ENCODE data around the gene RPA3.
"Not testable (repeated sequence)": the region's sequence is repeated elsewhere in the genome, so short reads cannot be mapped to it uniquely, and the experiment has no call there.

RPA3 gene

DNA sequence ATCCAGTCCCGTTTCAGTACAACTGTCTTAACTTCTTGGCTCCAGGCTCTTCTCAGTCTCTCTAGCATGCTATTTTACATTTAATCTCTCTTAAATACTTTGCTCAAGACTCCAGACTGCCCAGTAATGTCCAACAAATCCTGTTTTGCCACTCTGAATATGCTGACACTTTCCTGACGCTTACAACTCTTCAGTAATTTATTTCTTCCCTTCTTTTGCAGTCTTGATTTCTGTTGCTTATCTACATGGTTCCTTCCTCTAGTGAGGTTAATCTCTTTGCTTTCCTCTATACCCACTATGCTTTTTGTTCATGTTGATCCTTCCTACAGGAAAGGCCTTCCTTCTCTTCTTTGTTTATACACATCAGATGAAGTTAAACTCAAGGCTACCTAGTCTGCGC, 54.1 kb downstream of the RPA3 start:
- Histone ChIP-seq H3K27me3 (ENCODE audit: low read depth, low read length) (no peaks in the 10 kb centered on the region), H3K9me3 (ENCODE audit: insufficient read depth, low read length) (no peaks in the 10 kb centered on the region), H3K4me1 (ENCODE audit: low read length) (no peaks in the 10 kb centered on the region), H4K20me1 (ENCODE audit: insufficient read depth, low read length) (no peaks in the 10 kb centered on the region), H2AFZ (ENCODE audit: low read depth, low read length) (no peak overlapping the region), H3K36me3 (replicated peaks; ENCODE audit: low read depth, low read length) (no peaks in the 10 kb centered on the region), H3K4me2 (ENCODE audit: low read length) (no peak overlapping the region), H3K4me3 (ENCODE audit: low read length) (no peak overlapping the region), H3K27ac (ENCODE audit: low read length) (no peak overlapping the region), H3K9ac (ENCODE audit: low read length) (no peak overlapping the region), H3K79me2 (ENCODE audit: low read length) (no peaks in the 10 kb centered on the region)
- TF ChIP-seq EZH2phosphoT487 (IDR thresholded peaks at IDR 0.05; ENCODE audit: low read depth) = no peak
- TF ChIP-seq, protein P1, sequence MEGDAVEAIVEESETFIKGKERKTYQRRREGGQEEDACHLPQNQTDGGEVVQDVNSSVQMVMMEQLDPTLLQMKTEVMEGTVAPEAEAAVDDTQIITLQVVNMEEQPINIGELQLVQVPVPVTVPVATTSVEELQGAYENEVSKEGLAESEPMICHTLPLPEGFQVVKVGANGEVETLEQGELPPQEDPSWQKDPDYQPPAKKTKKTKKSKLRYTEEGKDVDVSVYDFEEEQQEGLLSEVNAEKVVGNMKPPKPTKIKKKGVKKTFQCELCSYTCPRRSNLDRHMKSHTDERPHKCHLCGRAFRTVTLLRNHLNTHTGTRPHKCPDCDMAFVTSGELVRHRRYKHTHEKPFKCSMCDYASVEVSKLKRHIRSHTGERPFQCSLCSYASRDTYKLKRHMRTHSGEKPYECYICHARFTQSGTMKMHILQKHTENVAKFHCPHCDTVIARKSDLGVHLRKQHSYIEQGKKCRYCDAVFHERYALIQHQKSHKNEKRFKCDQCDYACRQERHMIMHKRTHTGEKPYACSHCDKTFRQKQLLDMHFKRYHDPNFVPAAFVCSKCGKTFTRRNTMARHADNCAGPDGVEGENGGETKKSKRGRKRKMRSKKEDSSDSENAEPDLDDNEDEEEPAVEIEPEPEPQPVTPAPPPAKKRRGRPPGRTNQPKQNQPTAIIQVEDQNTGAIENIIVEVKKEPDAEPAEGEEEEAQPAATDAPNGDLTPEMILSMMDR (IDR thresholded peaks at IDR 0.05; ENCODE audit: low read depth, low read length) = no peak

DNA sequence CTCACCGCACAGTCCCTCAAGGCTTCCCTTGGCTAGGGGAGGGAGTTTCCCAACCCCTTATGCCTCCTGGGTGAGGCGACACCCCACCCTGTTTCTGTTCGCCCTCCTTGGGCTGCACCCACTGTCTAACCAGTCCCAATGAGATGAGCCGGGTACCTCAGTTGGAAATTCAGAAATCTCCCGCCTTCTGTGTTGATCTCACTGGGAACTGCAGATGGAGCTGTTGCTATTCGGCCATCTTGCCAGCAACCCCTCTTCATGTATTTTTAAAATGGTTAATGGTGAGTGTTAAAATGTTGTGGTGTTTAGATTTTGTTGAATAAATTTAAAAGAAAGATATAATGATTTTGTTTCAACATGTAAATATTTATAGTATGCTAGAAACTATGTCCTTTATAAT, 55.9 kb downstream of the RPA3 start:
- Histone ChIP-seq H3K36me3 (replicated peaks; ENCODE audit: low read depth, low read length) (no peaks in the 10 kb centered on the region), H3K4me1 (ENCODE audit: low read length) (no peaks in the 10 kb centered on the region), H3K79me2 (ENCODE audit: low read length) (no peaks in the 10 kb centered on the region), H3K27ac (ENCODE audit: low read length) (no peak overlapping the region), H3K4me3 (ENCODE audit: low read length) (no peak overlapping the region), H3K4me2 (ENCODE audit: low read length) (no peak overlapping the region), H3K9ac (ENCODE audit: low read length) (no peak overlapping the region), H3K9me3 (ENCODE audit: insufficient read depth, low read length) (no peaks in the 10 kb centered on the region), H4K20me1 (ENCODE audit: insufficient read depth, low read length) (no peaks in the 10 kb centered on the region), H2AFZ (ENCODE audit: low read depth, low read length) (no peak overlapping the region), H3K27me3 (ENCODE audit: low read depth, low read length) (no peaks in the 10 kb centered on the region)
- TF ChIP-seq, protein P1 (IDR thresholded peaks at IDR 0.05; ENCODE audit: low read depth, low read length) = 0 out of 2 replicates have a peak, but pooled peaks have one; percentile 9
- no peak for TF ChIP-seq EZH2phosphoT487 (IDR thresholded peaks at IDR 0.05; ENCODE audit: low read depth)

DNA sequence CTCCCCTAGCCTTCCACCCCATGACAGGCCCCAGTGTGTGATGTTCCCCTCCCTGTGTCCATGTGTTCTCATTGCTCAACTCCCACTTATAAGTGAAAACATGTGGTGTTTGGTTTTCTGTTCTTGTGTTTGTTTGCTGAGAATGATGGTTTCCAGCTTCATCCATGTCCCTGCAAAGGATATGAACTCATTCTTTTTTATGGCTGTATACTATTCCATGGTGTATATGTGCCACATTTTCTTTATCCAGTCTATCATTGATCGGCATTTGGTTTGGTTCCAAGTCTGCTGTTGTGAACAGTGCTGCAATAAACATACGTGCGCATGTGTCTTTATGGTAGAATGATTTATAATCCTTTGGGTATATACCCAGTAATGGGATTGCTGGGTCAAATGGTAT, 61.9 kb downstream of the RPA3 start:
- H3K4me3 ChIP-seq (ENCODE audit: low read length); H3K4me2 ChIP-seq (ENCODE audit: low read length); H3K9me3 ChIP-seq (ENCODE audit: insufficient read depth, low read length); H3K36me3 ChIP-seq (replicated peaks; ENCODE audit: low read depth, low read length); H3K79me2 ChIP-seq (ENCODE audit: low read length); H4K20me1 ChIP-seq (ENCODE audit: insufficient read depth, low read length); H3K27ac ChIP-seq (ENCODE audit: low read length); H2AFZ ChIP-seq (ENCODE audit: low read depth, low read length); H3K9ac ChIP-seq (ENCODE audit: low read length); H3K4me1 ChIP-seq (ENCODE audit: low read length); H3K27me3 ChIP-seq (ENCODE audit: low read depth, low read length): not testable (repeated sequence)

DNA sequence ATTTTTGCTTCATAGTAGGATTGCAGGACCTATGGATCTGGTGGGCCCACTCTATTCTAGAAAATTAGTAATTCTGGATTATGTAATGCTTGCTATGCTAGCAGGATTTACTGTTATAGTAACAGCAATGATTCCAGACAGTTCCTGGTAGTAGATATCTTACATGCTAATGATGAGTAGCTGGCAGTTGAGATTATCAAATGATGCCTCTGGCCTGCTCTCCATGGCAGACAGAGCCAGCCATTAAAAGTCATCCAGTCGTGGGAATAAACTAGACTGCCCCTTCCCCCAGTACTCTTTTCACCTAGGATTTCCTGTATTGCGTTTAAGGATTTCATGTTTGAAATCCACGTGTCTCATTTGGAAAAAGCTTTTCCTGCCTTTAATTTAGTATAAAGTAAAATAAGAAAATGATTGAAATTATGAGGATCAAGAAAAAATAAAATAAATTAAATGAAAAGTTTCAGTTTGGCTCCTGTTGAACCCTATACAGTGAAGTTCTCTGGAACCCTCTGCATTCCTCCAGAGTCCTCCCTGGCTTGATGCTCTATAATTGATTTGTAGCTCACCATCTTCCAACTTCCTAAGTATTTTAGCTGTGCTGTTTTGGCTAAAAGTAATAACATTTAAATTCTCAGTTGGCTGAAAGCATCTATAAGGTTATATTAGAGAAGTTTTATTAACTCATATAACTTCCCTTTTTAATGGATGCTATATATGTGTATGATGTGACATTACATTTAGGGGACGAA, 63.3 kb downstream of the RPA3 start:
- H3K9ac ChIP-seq (ENCODE audit: low read length) = no peak overlapping the region
- no peak overlapping the region for H3K4me3 ChIP-seq (ENCODE audit: low read length)
- no peaks in the 10 kb centered on the region for H3K36me3 ChIP-seq (replicated peaks; ENCODE audit: low read depth, low read length)
- no peak overlapping the region for H3K27ac ChIP-seq (ENCODE audit: low read length)
- H3K9me3 ChIP-seq (ENCODE audit: insufficient read depth, low read length) = no peaks in the 10 kb centered on the region
- H2AFZ ChIP-seq (ENCODE audit: low read depth, low read length) = no peak overlapping the region
- H3K27me3 ChIP-seq (ENCODE audit: low read depth, low read length) = no peaks in the 10 kb centered on the region
- TF ChIP-seq EZH2phosphoT487 (IDR thresholded peaks at IDR 0.05; ENCODE audit: low read depth) = no peak
- TF ChIP-seq, protein P1 (IDR thresholded peaks at IDR 0.05; ENCODE audit: low read depth, low read length) = no peak
- H3K4me2 ChIP-seq (ENCODE audit: low read length) = no peak overlapping the region
- no peaks in the 10 kb centered on the region for H4K20me1 ChIP-seq (ENCODE audit: insufficient read depth, low read length)
- H3K79me2 ChIP-seq (ENCODE audit: low read length) = no peaks in the 10 kb centered on the region
- H3K4me1 ChIP-seq (ENCODE audit: low read length) = no peaks in the 10 kb centered on the region

Measured in OCI-LY3 (cell line).